B cell (primary cell): ENCODE measurements around the gene SLC1A2. TPM values are rescaled to one million over a fixed set of nuclear protein-coding genes. Genes with fewer than 3 reads are reported as not detected.

Experiments
- ATAC-seq: fragments of 200-7000 bp; cut with Tn5 transposase; one replicate; pipeline ENCODE4 v1.10.0; 2021; ENCODE audit warnings: low read depth, mild to moderate bottlenecking, moderate number of reproducible peaks, moderate library complexity
- CTCF ChIA-PET: fragments of 350-600 bp; sonication (Branson Sonifier 250); formaldehyde crosslinking; loops from one replicate; lab custom pipeline; 2021; ENCODE audit warnings: antibody characterized with exemption, inconsistent platforms; lab: Charles Lee
- POLR2A ChIA-PET: fragments of 350-600 bp; sonication (Branson Sonifier 250); formaldehyde crosslinking; loops from one replicate; lab custom pipeline; 2021; ENCODE audit warnings: antibody characterized with exemption; lab: Charles Lee
- DNase-seq: peaks from one replicate; pipeline ENCODE4 v3.0.0; 2013
- H2AFZ ChIP-seq: 2 replicates; pipeline ENCODE4 v1.6.1; 2012; ENCODE audit warnings: mild to moderate bottlenecking, low read depth, low read length; ENCODE audit not compliant: insufficient read depth, poor library complexity, severe bottlenecking
- H3K27ac ChIP-seq, 2 donors: 1 replicate in 1 of 2; 2 replicates in 1 of 2; pipeline ENCODE4 v1.5.1; 2012 to 2013; ENCODE audit warnings: low read length in 2 of 2, mild to moderate bottlenecking in 2 of 2, moderate library complexity in 1 of 2
- H3K27me3 ChIP-seq, 4 experiments: fragments of 200-600 bp in 1 of 4; sonication (generic) in 1 of 4; replicated peaks in 1 of 4; 1 replicate in 2 of 4; 2 replicates in 2 of 4; pipeline versions ENCODE4 v1.6.1 to v1.7.0; 2013 to 2016; ENCODE audit warnings: low read length in 3 of 4, mild to moderate bottlenecking in 2 of 4, mixed read lengths in 1 of 4, moderate library complexity in 1 of 4; ENCODE audit not compliant: insufficient read depth in 4 of 4, control insufficient read depth in 3 of 4; ENCODE audit errors: control extremely low read depth in 1 of 4
- H3K36me3 ChIP-seq, 2 experiments: replicated peaks in 1 of 2; 1 replicate in 1 of 2; 2 replicates in 1 of 2; pipeline versions ENCODE4 v1.6.1 to v1.7.1; 2013; ENCODE audit warnings: low read length in 1 of 2; ENCODE audit not compliant: insufficient read depth in 2 of 2, control insufficient read depth in 1 of 2; ENCODE audit errors: control extremely low read depth in 1 of 2, extremely low read depth in 1 of 2
- H3K4me1 ChIP-seq, 2 donors: fragments of 200-600 bp in 1 of 2; sonication (generic) in 1 of 2; 1 replicate in 1 of 2; 2 replicates in 1 of 2; pipeline versions ENCODE4 v1.5.1 to v1.6.1; 2013 to 2017; ENCODE audit warnings: low read length in 2 of 2; ENCODE audit not compliant: control insufficient read depth in 2 of 2, insufficient read depth in 2 of 2
- H3K4me2 ChIP-seq: replicated peaks from 2 replicates; pipeline ENCODE3; 2012; ENCODE audit warnings: mild to moderate bottlenecking, low read depth, low read length; ENCODE audit not compliant: poor library complexity, severe bottlenecking
- H3K4me3 ChIP-seq, 5 experiments: fragments of 200-600 bp in 1 of 5; sonication (generic) in 1 of 5; 1 replicate in 3 of 5; 2 replicates in 2 of 5; pipeline versions ENCODE4 v1.5.1 to v1.7.0; 2011 to 2016; ENCODE audit warnings: low read length in 4 of 5, mild to moderate bottlenecking in 4 of 5, low read depth in 2 of 5, control low read depth in 1 of 5, moderate library complexity in 1 of 5; ENCODE audit not compliant: insufficient read depth in 1 of 5; ENCODE audit errors: control extremely low read depth in 1 of 5, extremely low read depth in 1 of 5
- H3K79me2 ChIP-seq: fragments of 200-600 bp; sonication (generic); one replicate; pipeline ENCODE4 v1.6.0; 2016; ENCODE audit warnings: low read length; ENCODE audit not compliant: control insufficient read depth, insufficient read depth
- H3K9ac ChIP-seq: fragments of 200-600 bp; sonication (generic); 2 replicates; pipeline ENCODE4 v1.6.1; 2017; ENCODE audit warnings: mild to moderate bottlenecking, low read length, moderate library complexity
- H3K9me3 ChIP-seq, 3 donors: one replicate each; pipeline versions ENCODE4 v1.6.1 to v1.7.1; 2013; ENCODE audit warnings: low read length in 2 of 3; ENCODE audit not compliant: control insufficient read depth in 2 of 3, insufficient read depth in 1 of 3; ENCODE audit errors: control extremely low read depth in 1 of 3
- H4K20me1 ChIP-seq: 2 replicates; pipeline ENCODE4 v1.6.0; 2012; ENCODE audit warnings: mild to moderate bottlenecking, low read length; ENCODE audit not compliant: insufficient read depth, control insufficient read depth, poor library complexity, severe bottlenecking
- H3K27ac Mint-ChIP-seq: one replicate; pipeline ENCODE4 v1.8.0; 2021; ENCODE audit warnings: mixed read lengths
- H3K27me3 Mint-ChIP-seq: one replicate; pipeline ENCODE4 v1.8.0; 2021; ENCODE audit warnings: mixed read lengths
- H3K4me1 Mint-ChIP-seq: one replicate; pipeline ENCODE4 v1.8.0; 2021; ENCODE audit warnings: mixed read lengths
- H3K4me3 Mint-ChIP-seq: one replicate; pipeline ENCODE4 v1.8.0; 2021; ENCODE audit warnings: mixed read lengths
- H3K9me3 Mint-ChIP-seq: one replicate; pipeline ENCODE4 v1.8.0; 2022; ENCODE audit warnings: mixed read lengths; ENCODE audit not compliant: insufficient read depth
- CTCF ChIP-seq: fragments of 200-600 bp; IDR thresholded peaks from one replicate; pipeline ENCODE4 v1.8.0; 2022; ENCODE audit warnings: antibody characterized with exemption, mild to moderate bottlenecking
- EZH2 ChIP-seq: IDR thresholded peaks from 2 replicates; pipeline ENCODE4 v1.6.1; 2012; ENCODE audit warnings: borderline replicate concordance, low read depth, mild to moderate bottlenecking, moderate library complexity, low read length; ENCODE audit not compliant: insufficient read depth, poor library complexity, severe bottlenecking
- WGBS: methylation state at CpG from one replicate; pipeline ENCODE4 v1.1.5; 2013; ENCODE audit warnings: missing lambda C conversion rate; ENCODE audit not compliant: insufficient coverage; 5-methylcytosine and 5-hydroxymethylcytosine counted together
- intact Hi-C: fragments of 100-400 bp; cut with micrococcal nuclease; formaldehyde crosslinking; loops from one replicate; pipeline ENCODE4 v1.10.0; 2022
- polyA plus RNA-seq: library from polyadenylated mRNA; depleted of rRNA; stranded (reverse); fragments of >200 nt; gene quantifications from 2 replicates; pipeline ENCODE4 v1.2.3, GENCODE V29; 2012
- total RNA-seq, 2 donors: library from RNA; stranded (reverse); fragments of 120-200 nt in 1 of 2; gene quantifications; 1 replicate in 1 of 2; 2 replicates in 1 of 2; pipeline versions ENCODE4 v1.2.3 to v1.2.4, GENCODE V29; 2013 to 2022

SLC1A2 gene
- total and polyA plus RNA-seq, 2 donors (not counting 1 experiment from before 2014, with no cell fraction given): not detected

- H3K4me1 ChIP-seq: no peaks in the 10 kb centered on the region
- no peak overlapping the region for H3K4me3 Mint-ChIP-seq
- H3K27ac Mint-ChIP-seq: no peak overlapping the region
- no peaks in the 10 kb centered on the region for H3K27me3 ChIP-seq
- H3K4me3 ChIP-seq: no peak overlapping the region
- H3K4me2 ChIP-seq: no peak overlapping the region
- no peak for TF ChIP-seq CTCF
- no peak for TF ChIP-seq EZH2
- DNase-seq (no peak), ATAC-seq (no peak)
- H3K27me3 Mint-ChIP-seq: peaks cover 2% of the 10 kb centered on the region
- no peaks in the 10 kb centered on the region for H3K9me3 ChIP-seq
- intact Hi-C loops: no loop called here
- H2AFZ ChIP-seq: no peak overlapping the region
- H3K36me3 ChIP-seq: no peaks in the 10 kb centered on the region
- H3K4me1 Mint-ChIP-seq: no peaks in the 10 kb centered on the region
- ChIA-PET CTCF (interaction anchor here (0.9 to 1.1 kb wide), 2 partner anchors 9 to 11 kb away, joined by 3 read pairs; no protein-coding TSS in a partner anchor), POLR2A (no interaction called here)
- H3K9ac ChIP-seq: no peak overlapping the region
- no peak overlapping the region for H3K27ac ChIP-seq
- no peaks in the 10 kb centered on the region for H3K79me2 ChIP-seq
- 46% methylated on average over 1 of the region's 4 CpGs for WGBS
- no peaks in the 10 kb centered on the region for H3K9me3 Mint-ChIP-seq
- H4K20me1 ChIP-seq: no peaks in the 10 kb centered on the region
Measured at GRCh38 chr11:35248558-35249323, 170.6 kb downstream of the SLC1A2 start.

GRCh38 chr11:35247863-35248262 lies 171.5 kb downstream of the SLC1A2 start:
- DNase-seq (no peak), ATAC-seq (no peak)
- Mint-ChIP-seq H3K9me3 (no peaks in the 10 kb centered on the region), H3K27ac (no peak overlapping the region), H3K4me3 (no peak overlapping the region), H3K4me1 (no peaks in the 10 kb centered on the region), H3K27me3 (peaks cover 2% of the 10 kb centered on the region)
- ChIA-PET POLR2A (no interaction called here), CTCF (no interaction called here)
- 90% methylated on average over 2 of the region's 3 CpGs for whole genome bisulfite sequencing
- Histone ChIP-seq H3K79me2 (no peaks in the 10 kb centered on the region), H3K27me3 (no peaks in the 10 kb centered on the region), H3K4me1 (no peaks in the 10 kb centered on the region), H4K20me1 (no peaks in the 10 kb centered on the region), H3K9me3 (no peaks in the 10 kb centered on the region), H3K9ac (no peak overlapping the region), H3K36me3 (no peaks in the 10 kb centered on the region), H3K4me3 (no peak overlapping the region), H2AFZ (no peak overlapping the region), H3K4me2 (no peak overlapping the region), H3K27ac (no peak overlapping the region)
- TF ChIP-seq EZH2: no peak
- no peak for TF ChIP-seq CTCF
- intact Hi-C loops: no loop called here
